ENCODE results near the gene UNC45B.

DNA sequence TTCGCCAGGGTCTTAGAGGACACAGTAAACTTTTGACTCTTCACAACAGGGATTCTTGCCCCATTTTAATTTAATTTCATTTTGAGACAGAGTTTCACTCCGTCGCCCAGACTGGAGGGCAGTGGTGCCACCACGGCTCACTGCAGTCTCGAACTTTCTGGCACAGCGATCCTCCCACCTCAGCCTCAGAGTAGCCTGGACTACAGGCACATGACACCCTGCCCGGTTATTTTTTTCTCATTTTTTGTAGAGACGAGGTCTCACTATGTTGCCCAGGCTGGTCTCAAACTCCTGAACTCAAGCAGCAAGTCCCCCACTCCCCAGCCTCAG is 5.2 kb upstream of the UNC45B start:
- TF ChIP-seq EZH2phosphoT487 (IDR thresholded peaks at IDR 0.05; ENCODE audit: insufficient read depth, low read depth): no peak
- TF ChIP-seq EZH2 (IDR thresholded peaks at IDR 0.05; ENCODE audit: insufficient read depth, poor library complexity, severe bottlenecking): no peak

All from GM23248 (cell line).